Fibroblast of skin of scalp (primary cell): ENCODE measurements around the gene PTPRG.

Experiments
- DNase-seq: peaks from one replicate; pipeline ENCODE4 v3.0.0-alpha.2; 2013

The PTPRG gene

DNA sequence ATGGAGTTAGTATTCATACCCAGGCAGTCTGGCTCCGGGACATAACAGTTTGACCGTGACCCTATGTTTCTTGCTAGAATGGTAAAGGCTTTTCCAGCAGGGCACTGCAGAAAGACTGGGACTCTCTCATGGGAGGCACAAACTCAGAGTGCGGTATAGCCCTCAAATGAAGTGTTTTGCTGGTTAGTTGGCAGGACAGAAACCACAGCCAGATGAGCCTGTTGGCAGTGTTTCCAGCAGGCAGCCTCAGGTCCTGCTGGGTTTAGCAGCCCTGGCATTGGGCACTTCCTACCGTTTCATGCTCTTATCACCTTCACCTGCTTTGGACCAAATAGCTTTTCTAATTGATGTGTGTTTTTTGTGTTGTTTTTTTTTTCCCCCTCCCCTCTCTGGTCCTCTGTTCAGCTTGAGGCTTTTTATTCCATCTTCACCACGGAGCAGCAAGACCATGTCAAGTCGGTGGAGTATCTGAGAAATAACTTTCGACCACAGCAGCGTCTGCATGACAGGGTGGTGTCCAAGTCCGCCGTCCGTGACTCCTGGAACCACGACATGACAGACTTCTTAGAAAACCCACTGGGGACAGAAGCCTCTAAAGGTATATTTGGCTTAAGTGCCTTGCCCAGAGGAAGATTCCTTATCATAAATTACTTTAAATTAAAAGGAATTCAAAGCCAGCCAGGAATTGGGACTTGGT lies 606.3 kb downstream of the PTPRG start:
- DNase-seq = no peak

DNA sequence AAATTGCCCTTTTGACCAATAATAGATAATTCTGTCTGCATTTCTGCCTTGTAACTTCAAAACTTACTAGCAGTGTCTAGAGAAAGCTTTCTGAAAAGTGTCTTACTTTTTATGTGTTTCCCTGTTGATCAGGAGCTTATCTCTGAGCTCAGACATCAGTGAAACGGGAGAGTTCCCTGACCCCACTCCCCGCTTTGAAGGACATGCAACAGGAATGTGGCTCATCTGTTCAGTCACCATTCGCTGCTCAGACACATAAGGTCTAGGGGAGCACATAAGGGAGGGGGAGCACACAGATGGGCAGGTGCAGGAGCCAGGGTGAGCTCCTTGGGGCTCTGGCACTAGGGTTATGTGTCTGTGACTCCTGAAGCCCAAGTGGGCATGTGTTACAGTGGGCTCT lies 607.0 kb downstream of the PTPRG start:
- DNase-seq = no peak

DNA sequence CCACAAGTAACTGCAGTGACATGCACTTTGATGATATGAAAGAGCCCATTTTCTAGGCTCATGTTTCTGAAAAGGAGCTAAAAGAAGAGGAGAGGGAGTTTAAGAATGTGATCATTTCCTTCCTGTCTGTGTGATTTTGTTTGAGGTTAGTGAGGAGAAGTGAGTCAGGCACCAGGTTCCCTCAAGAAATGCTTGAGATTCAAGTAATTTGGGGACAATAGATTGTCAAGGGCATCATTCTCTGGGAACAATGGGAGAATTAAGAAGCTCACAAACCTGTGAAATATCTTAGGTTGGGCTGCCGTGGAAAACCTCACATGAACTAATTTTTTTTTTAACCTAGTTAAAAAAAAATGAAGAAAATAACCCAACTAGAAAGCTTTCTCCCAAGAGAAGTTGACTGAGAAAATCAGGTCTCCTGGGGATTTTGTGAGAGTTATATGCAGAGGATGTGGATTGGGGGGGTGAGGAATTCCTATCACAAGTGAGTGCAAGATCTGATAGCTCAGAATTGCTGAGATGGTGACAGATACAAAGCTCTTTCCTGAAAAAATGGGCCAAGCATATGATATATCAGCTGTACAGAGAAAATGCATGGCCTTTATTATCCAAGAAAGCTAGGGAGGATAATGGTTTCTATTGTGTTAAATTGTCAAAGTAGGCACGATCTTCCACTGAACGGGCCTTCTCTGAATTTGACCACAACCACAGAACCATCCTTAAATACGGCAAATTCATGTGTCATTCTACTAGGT lies 608.7 kb downstream of the PTPRG start:
- peak; percentile 60 for DNase-seq

DNA sequence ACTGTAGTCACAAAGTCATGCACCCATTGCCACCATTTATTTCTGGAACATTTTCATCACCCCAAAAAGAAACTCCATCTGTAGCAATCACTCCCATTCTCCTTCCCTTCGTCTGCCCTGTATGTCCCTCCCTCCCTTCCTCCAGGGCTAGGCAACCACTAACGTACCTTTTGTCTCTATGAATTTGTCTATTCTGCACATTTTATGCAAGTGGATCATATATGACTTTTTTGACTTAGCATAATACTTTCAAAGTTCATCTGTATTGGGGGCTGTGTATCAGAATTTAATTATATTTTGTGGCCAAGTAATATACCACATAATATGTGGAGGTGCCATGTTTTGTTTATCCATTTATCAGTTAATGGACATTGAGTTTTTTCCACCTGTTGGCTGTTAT lies 610.4 kb downstream of the PTPRG start:
- no peak for DNase-seq

DNA sequence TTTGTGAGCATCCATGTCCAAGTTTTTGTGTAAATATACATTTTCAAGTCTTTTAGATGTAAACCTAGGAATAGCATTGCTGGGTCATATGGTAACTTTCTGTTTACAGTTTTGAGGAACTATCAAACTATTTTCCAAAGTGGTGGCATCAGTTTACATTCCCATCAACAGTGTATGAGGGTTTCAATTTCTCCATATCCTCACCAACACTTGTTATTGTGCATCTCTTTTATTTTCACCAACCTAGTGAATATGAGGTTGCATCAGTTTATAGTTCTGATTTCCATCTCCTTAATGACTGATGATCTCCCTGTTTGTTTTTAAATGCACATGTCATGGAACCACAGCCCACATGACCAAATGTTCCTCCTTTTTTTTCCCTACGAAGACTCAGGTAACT lies 610.8 kb downstream of the PTPRG start:
- no peak for DNase-seq

GRCh38 chr3:62173939-62174515 lies 612.7 kb downstream of the PTPRG start:
- no peak for DNase-seq

GRCh38 chr3:62175161-62175560 lies 613.8 kb downstream of the PTPRG start:
- DNase-seq = no peak

DNA sequence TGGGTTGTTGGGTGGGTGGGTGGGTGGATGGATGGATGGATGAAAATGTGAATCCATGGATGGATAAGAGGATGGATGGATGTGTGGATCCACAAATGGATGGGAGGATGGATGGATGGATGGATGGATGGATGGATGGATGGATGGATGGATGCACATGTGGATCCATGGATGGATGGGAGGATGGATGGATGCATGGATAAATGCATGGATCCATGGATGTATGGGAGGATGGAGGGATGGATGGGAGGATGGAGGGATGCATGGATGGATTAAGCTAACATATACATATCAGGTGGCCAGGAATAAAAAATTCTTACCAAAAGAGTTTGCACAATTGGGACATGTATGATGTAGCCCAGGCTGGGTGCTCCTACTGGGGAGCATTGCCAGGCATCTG lies 616.7 kb downstream of the PTPRG start:
- no peak for DNase-seq

- no peak for DNase-seq
Observed at GRCh38 chr3:62178739-62179600, 617.6 kb downstream of the PTPRG start.

GRCh38 chr3:62180514-62180913 lies 619.1 kb downstream of the PTPRG start:
- no peak for DNase-seq

DNA sequence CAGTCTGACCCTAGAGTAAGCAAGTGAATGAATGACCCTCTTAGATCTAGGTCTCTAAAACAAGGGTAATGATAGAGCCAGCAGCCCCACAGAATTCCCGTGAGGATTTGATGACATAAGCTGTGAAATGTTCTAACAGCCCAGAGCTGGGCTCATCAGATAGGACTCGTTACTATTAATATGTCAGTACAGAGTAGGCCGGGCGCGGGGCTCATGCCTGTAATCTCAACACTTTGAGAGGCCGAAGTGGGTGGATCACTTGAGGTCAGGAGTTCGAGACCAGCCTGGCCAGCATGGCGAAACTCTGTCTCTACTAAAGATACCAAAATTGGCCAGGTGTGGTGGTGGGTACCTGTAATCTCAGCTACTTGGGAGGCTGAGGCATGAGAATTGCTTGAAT lies 621.7 kb downstream of the PTPRG start:
- DNase-seq = no peak

- no peak for DNase-seq
Observed at GRCh38 chr3:62183969-62184368, 622.6 kb downstream of the PTPRG start.

GRCh38 chr3:62184559-62184958 lies 623.2 kb downstream of the PTPRG start:
- peak; percentile 36 for DNase-seq

- peak; percentile 20 for DNase-seq
Observed at GRCh38 chr3:62187022-62187431, 625.7 kb downstream of the PTPRG start.

- DNase-seq = peak; percentile 78
Observed at GRCh38 chr3:62188681-62189375, 627.5 kb downstream of the PTPRG start.

DNA sequence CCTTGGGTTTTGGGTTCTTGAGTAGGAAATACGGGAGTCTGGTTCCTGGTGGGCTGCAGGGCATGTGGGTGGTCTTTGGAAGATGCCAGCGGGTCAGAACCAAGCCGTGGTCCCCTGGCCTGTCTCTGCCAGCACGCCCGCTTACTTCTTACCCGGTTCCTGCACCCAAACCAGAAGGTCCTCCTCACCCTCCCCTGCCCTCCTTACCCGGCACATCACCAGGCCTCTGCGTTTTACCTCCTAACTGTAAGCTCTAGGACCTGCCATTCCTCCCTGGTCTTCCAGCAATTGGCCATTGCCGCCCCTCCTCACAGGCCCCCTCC lies 628.0 kb downstream of the PTPRG start:
- no peak for DNase-seq

- DNase-seq = no peak
Observed at GRCh38 chr3:62192891-62193290, 631.5 kb downstream of the PTPRG start.

DNA sequence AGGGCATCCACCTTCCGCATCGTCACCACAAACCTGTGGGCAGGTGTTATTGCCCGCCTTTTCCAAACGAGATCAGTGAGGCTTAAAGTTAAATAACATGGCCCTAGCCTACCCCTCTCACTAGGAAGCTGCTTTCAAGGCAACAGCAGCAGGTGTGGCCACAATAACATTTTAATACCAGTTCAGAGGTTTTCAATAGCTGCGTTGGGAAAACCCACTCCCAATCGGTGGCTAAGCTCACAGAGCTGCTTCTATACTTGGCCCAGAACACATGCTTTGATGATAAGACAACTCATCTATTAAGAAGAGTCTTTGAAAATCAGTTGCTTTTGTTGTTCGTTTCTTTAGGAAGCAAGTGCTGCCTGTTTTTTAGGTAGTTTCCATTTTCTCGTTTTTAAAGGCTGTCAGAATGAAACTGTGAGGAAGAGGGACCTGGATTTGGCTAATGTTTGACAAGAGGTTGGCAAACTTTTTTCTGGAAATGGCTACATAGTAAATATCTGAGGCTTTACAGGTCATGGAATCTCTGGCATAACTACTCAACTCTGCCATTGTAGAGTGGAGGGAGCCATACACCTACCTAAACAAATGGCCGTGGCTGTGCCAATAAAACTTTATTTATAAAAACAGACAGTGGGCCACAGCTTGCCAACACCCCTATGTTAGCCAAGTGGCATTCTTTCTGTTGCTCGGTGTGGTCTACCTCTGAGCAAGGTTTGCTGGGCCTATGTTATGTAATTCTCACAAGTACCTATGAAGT lies 632.4 kb downstream of the PTPRG start:
- DNase-seq = no peak

DNA sequence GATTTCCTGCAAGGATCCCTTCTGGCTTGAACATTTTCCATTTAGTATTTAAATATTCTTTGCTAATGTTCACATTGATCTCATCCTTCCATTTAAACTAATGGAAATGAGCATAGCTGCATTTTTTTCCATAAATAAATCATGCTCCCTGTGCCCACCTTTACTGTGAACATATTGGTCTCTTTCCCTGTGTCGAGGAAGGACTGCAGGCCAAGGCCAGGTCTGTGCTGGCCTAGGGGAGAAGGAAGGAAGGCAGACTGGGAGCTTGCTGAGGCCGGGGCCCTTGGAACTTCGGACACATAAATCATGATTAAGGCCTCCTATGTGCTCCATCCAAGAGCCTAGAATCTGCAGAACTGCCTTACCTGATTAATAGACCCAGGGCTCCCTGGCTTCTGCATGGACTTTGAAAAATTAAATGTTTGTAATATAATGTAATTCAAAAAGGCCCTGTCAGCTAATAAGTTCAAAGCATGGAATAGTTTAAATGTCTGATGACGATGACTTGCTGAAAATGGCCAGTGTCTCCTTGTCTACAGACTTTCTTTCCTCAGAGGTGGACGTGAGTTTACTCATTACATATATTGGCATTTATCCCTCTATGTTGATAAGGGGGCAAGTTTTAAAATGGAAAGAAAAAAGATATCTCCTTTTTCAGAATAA lies 636.1 kb downstream of the PTPRG start:
- DNase-seq = no peak

GRCh38 chr3:62199126-62199525 lies 637.8 kb downstream of the PTPRG start:
- DNase-seq = no peak

- peak; percentile 32 for DNase-seq
Observed at GRCh38 chr3:62201438-62202035, 640.2 kb downstream of the PTPRG start.
